GM19455 (cell line): ENCODE measurements around the gene FGFRL1.
A peak's percentile ranks its signal among the peaks of the same experiment; 100 is the strongest.
"Not testable (repeated sequence)": the region's sequence is repeated elsewhere in the genome, so short reads cannot be mapped to it uniquely, and the experiment has no call there.

Experiments
- ATAC-seq: cut with Tn5 transposase; IDR thresholded peaks from one replicate; pipeline ENCODE4 v1.9.1; 2021; ENCODE audit not compliant: unreplicated experiment

FGFRL1 gene

DNA sequence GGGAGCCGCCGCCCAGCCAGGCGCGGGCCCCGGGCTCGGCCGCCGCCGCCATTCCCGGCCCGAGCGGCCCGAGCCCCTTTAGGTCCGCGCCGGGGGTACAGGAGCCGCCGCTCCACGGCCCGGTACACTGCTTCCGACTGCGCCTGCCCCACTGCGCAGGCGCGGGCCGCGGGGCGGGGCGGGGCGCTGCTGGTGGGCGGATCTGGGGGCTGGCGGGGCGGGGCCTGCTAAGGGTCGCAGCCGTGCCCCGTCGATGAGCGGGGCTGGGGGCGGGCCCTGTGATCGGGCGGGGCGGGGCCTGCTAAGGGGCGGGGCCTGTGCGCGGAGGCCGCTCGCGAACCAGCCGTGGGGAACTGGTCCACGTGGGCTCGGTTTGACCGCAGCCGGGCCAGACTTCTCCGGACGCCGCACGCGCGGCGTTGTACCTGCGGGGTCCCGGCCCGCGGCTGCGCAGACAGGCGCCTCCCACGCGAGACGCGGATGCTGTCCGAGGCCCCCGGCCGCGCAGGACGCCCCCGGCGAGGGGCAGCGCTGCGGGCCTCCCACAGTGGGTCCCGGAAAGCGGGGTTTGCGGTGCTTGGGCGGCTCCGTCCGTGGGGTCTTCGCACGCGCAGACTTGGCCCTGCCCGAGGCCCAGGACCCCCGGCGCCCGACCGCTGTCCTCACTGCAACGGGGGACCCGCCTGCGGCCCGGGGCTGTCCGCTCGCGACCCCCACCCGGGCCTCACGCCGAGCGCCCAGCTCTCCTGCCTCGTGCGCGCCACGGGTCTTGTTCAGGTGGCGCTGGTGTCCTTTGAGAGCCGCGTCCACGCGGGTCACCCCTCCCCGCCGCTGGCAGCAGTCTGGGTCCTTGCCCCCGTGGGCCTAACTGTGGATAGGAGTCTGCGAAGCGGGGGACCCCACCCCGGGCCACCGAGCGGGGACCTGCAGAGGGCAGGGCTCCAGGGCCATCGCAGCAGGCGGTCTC lies 37.7 kb upstream of the FGFRL1 start, which contains the start of gene DGKQ:
DGKQ (minus strand) TSS at position 139 of the 967 bp plus-strand sequence; CDS start at position 52, 87 bp downstream.
- ATAC-seq: peak; percentile 62

DNA sequence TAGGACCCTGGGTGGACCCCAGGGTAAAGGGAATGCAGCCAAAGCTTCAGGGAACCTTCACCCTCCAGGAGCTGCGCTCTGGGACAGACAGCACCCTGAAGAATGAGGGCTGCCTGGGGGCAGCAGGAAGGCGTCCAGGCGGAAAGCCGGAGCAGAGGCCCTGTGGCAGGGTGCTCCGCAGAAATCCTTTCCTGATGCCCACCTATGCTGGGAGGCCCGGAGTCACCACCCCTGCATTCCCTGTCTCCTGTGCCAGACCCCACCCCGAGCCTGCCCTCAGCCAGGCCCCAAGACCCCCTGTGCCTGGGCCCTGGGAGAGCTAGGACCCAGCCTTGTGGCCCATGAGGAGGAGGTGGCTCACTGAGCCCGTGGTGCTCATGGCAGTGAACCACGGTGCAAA lies 36.8 kb upstream of the FGFRL1 start:
- ATAC-seq: no peak

GRCh38 chr4:976016-976415 lies 35.4 kb upstream of the FGFRL1 start:
- ATAC-seq: not testable (repeated sequence)

DNA sequence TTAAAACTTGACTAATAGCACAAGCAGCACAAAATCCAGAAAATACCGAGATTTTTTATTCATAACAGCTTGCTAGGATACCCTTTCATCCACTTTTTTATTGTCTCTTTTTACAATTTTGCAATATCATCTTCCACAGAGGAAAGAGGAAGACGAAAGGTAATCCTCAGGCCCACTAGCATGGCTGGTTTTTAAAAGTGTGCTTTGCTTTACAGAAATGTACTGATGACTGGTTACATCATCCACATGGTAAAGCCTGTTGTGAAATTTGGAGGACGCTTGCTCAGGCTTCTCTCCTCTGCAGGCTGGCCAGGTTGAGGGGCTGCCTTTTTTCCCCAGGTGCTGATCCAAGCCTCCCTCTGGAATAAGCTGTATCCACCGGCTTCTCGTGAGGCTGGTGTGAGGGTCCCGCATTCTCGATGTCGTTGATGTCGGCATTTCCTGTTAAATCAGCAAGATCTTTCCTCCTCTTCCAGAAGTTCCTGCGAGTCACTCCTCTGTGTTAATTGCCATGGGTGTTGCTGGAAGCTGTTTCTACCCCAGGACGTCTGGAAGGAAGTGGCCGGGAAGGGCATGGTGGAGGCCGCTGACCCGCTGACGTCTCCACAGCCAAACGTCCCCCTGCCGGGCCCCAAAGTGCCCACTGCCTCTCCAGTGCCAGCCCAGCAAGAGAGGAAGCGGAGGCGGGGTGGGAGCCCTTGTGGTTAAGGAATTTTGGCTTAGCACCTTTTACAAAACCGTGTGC lies 32.3 kb upstream of the FGFRL1 start:
- no peak for ATAC-seq

DNA sequence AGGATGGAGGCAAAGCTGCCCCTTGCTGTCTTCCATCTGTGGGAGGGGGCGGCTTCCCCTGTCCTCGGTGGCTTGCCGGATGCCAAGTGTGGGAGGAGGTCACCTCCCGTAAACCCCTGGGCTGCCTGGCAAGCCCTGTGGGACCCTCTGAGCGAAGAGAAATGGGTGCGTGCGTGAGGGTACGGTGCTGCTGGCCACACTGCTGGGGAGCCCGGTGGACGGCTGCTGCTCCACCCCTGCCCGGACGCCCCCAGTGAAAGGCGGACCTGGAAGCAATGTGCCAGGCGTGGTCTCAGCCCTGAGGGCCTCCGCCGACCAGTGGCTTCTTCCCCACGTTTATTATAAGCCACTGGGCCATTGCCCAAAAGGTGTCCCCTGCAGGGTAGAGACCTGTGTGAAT lies 29.1 kb upstream of the FGFRL1 start:
- ATAC-seq: no peak

- no peak for ATAC-seq
Measured at GRCh38 chr4:982814-983213, 28.6 kb upstream of the FGFRL1 start.

DNA sequence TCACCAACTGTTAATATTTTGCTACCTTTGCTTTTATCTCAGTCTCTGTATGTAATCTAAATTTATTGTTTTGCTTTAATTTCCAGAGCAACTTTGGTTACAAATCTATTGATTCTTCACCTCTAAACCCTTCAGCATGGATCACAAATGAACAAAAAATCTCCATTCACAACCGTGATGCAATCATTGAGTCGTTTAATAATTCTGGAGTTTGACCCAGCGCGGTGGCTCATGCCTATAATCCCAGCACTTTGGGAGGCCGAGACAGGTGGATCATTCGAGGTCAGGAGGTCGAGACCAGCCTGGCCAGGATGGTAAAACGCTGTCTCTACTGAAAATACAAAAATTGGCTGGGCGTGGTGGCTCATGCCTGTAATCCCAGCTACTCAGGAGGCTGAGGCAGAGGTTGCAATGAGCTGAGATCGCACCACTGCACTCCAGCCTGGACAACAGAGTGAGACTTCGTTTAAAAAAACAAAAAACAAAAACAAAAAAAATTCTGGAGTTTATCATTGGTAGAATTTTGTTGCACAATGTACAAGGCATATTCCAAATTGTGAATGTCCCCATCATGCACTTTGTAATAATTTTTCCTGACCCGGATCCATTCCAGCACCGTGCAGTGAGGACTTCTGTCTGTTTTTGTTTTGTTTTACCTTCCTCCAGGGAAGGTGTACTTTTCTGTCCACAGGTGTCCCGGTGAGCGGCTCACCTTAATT lies 26.9 kb upstream of the FGFRL1 start:
- no peak for ATAC-seq

DNA sequence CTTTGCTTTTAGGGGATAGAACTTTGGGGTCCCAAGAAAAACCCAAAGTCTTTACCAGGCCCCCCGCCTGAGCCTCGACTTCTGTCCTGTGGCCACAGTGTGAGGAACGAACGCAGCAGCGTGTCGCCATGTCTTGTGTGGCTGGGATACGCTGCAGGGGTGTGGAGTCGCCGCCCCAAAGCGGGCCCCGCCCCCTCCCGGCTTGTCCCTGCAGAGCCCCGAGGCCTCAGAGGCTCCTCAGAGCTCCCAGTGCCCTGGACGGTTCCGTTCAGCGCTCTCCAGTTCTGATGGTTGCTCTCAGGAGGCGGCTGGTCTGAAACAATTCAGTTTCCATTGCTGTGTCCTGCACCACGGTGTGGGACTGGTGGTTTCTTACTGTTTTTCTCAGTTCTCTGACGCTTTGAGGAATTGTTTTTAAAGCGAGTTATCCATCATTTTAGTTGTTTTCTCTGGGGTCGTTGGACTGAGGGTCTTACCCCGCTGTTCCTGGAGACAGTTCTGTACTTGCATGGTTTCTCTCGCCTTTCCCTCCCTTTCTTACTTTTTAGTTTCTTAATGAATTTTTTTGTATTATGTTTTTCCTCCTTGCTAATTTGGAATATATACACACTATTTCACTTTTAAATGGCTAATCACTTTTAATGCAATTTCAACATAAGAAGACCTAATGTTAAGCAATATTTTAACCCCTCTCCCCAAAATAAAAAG lies 26.1 kb upstream of the FGFRL1 start:
- ATAC-seq: no peak

DNA sequence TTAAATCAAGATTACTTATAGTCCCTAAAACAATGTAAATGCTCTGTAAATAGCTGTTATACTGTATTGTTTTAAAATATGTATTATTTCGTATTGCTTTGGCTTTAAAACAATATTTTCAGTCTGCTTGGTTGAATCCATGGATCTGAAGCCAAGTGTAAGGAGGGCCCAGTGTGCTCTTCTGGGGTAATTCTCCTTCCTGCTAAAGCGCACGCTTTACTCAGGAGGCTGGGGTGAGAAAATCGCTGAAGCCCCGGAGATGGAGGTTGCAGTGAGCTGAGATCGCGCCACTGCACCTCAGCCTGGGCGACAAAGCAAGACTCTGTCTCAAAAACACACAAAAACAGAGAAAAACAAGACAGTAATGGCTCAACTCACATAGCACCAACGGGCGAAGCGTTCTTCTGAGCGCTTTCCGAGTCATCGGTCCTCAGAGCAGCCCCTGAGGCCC lies 25.0 kb upstream of the FGFRL1 start:
- ATAC-seq: peak; percentile 25

GRCh38 chr4:986879-987623 lies 24.4 kb upstream of the FGFRL1 start, which contains the start of gene IDUA:
Gene IDUA, plus strand, starts transcription at chr4:987044. Its CDS starts 41 bp downstream, at chr4:987085.
- peak; percentile 76 for ATAC-seq

DNA sequence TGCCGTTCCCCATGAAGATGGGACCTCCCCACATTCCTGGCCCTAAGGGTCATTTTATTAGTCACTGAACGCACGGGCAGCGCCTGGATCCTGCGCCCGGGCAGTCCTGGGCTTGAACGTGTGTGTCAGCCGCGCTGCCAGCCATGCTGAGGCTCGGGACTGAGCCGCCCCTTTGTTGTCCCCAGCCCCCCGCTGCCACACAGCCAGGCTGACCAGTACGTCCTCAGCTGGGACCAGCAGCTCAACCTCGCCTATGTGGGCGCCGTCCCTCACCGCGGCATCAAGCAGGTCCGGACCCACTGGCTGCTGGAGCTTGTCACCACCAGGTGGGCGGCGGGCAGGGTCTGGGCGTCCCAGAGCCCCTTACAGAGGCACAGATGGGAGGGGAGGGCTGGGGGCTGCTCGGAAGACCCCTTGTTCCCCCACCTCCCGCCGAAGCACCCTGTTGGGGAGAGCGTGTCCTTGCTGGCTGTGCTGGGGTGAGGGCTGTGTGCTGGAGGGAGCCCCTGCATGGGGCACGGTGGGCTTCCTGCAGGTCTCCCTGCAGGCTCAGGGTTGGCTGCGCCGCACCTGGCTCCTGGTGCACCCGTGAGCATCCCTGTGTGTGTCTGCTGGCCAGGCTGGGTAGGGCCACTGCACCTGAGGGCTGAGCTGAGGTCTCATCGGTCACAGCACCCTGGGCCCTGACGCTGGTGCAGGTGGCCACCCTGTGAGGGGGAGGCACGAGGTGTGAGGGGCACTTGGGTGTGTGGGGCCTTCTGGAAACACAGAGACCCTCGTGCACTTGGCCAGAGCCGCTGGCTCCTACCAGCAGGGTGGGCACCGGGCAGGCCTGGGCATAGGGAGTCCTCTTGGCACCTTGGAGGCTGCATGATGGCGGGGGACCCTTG lies 23.6 kb upstream of the FGFRL1 start:
- no peak for ATAC-seq

DNA sequence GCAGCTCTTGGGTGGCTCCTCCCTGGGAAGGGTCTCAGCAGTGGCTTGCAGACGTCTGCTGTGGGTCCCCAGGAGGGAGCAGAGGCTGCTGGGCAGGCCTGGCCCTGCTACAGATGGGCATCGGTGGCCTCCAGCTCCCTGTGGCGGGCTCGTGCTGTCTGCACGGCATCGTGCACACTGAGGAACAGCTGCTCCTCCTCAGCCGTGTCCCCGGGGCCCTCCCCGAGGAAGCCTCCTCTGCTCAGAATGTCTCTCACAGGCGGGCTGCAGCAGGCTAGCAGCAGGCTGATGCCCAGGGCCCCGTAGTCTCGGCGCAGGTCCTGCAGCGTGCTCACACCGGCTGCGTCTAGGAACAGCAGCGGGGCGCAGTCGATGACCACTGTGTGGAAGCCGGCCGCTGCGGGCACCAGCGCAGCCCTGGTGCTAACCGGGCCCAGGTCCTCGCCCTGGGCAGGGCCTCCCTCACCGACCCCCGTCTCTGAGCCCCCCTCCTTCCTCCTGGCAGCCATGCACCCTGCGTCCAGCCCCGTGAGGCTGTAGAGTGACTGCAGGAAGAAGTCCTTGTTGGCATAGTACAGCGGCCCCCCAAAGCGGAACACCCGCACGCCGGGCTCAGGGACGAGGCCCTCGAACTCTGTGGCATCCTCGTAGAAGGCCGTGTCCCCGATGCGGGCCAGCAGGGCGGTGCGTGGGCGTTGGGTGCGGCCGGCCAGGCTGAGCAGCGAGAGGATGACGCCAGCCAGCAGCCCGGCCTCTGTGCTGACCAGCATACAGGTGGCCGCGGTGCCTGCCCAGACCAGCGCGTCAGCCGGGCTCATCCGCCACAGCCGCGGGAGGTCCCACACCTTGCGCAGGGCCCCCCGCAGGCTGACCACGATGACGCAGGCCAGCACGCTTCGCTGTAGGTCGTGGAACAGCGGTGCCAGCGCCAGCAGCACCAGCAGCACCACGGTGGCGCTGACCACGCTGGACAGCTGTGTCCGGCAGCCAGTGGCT lies 22.4 kb upstream of the FGFRL1 start:
- no peak for ATAC-seq

- ATAC-seq: no peak
Measured at GRCh38 chr4:989722-990471, 21.5 kb upstream of the FGFRL1 start.

DNA sequence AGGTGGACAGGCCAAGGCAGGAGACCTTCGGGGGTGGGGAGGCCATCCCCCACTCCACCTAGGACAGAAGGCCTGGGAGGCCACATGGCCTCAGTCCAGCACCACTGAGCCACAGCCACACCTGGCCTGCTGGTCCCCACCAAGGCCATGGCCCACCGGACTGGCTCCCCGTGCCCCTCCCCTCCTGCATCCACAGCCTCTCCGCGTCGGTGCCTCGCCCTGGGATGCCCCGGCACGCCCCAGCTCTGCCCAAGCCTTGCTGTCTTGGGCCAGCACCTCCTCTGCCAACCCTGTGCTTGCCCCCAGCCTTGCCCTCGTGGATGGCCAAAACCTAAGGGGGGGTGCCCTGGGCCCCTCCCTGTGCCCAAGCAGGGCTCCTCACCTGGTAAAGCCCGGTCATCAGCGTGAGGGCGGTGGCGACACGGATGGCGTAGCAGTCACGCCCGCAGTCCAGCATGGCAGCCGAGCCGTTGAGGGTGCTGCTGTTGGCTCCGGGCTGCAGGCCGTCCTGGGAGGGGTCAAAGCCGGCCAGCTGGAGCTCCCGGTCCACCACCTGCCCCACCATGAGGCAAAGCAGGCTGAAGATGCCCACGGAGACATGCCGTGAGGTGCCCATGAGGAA lies 20.6 kb upstream of the FGFRL1 start:
- no peak for ATAC-seq

DNA sequence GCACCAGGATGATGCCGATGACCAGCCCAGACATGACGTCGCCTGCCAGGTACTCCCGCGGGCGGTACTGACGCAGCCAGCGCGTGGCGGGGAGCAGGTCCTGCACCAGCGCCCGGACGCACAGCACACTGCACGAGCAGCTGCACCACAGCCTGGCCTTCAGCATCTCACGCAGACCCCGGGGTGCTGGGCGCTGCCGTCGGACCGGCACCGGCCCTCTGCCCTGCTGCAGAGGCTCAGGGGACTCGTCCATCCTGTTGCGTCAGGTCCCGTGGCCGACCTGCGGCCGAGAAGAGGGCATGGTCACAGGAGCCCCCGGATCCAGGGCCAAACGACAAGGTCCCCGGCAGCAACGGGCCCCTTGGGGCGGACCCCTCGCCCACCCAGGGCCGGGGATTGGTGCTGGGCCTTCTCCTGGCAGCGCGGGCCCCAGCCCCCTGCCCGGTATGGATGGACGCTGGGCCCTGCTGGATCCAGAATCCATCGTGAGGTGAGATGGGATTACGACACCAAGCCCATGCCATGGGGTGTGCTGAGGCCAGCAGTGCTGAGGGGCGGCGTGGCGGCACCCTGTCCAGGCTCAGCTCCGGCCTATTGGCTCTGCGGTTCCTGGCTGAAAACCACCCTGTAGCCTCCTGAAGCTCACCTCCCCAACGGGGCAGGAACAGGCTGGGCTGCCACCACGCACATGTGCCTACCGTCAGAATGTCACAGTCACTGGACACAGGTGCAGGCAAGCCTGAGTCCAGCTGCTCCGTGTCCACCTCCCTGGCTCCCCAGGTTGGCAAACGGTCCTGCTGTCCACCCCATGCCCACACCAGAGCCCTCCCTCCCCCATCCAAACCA lies 19.8 kb upstream of the FGFRL1 start:
- ATAC-seq: no peak
